HK-2 (cell line): Measurements from ENCODE around the gene PPM1H.
"Not testable (repeated sequence)": the region's sequence is repeated elsewhere in the genome, so short reads cannot be mapped to it uniquely, and the experiment has no call there.

Experiments used
- DNase-seq: peaks from one replicate; pipeline ENCODE4 v3.0.0-alpha.2; 2018; ENCODE audit not compliant: unreplicated experiment

PPM1H gene

DNA sequence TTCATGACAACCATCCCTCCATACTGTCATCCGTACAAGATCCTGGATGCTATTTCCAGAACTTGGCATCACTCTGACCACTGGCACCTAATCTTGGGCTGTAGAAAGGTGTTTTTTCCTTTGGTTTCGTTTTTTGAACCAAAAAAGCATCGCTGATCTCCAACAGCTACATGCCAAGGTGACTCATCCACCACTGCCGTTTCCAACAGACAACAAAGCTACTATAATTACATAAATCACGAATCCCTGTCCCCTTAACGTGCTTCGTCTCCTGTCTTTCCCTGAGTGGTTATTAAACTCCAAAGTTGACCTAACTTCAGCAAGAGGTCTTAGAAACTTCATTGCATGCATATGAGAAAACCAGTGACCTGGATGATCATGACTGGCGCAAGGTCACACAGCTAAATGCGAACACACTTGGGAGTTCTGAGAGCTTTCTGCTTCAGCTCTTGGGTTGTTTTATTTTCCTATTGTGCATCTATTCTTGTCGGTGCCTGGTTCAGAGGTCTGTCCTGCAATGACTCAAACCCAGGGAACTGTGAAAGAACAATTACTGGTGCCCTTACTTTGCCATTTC is 99.9 kb downstream of the PPM1H start:
- no peak for DNase-seq

DNA sequence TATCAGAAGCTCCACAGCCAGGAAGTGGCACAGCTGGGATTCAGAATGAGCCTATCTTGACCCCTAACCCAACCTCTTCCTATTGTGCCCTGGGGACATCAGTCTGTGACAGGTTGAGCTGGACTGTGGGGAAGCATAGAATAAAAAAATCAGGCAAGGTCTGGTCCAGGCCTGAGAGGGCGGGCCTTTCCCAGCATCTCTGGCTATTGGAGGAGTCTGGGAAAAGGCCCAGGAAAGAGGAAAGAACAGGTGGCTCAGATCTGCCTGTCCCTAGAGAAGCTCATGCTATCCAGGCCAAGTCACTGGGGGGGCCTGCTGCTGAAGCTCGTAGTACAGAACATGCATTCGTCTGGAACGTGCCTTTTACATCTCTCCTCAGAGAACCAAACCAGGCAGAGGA is 100.5 kb downstream of the PPM1H start:
- no peak for DNase-seq

DNA sequence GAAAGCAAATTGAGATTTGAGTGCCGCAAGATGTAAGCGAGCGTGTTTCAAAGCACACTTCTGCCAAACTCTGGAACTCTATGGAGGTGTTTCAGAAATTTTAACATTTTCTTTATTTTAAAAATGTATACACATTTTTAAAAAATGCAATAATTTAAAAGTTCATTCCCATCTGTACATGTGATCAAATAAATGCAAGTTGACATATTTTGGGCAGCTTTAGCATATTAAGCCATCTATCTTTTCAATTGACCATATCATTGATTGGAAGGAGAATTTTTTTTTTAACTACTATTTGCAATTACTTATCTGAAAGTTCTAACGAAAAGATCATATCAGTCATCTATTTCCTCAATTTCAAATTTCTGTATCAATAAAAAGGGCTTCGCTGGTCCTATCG is 101.3 kb downstream of the PPM1H start:
- no peak for DNase-seq

DNA sequence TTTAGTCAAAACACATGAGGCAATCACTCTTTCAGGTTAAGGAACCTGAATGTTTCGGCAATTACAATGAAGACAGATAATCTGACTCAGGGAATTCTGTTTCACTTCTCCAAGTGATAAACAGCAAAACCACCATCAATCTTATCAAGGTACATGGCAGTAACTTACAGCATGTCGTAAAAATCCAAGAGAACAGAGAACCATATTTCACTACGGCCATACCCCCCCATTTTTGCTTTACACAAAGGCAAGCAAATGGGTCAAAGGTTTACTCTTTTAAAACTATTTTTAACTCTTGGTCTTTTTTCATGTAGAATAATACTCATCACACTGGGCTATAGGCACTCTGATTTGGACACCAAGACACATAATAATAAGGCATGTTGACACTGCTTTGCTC is 102.4 kb downstream of the PPM1H start:
- no peak for DNase-seq

DNA sequence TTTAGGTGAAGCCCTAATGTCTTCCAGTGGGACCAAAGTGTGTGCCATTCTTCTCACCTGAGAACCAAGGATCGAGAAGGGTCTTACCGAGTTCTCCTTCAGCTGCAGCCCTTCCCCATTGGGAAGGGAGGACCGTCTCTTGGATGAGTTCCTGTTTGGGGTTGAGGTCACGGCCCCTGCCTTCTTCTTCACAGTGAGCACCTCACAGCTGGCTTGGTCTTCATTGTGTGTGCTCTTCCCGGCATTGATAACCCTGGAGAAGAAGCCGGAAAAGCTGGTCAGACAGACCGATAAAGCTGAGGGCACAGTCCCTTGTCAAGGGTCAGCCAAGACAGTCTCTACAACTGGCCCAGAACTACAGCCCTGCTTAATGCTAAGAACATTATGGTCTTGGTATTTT is 102.9 kb downstream of the PPM1H start:
- DNase-seq, result no peak

DNA sequence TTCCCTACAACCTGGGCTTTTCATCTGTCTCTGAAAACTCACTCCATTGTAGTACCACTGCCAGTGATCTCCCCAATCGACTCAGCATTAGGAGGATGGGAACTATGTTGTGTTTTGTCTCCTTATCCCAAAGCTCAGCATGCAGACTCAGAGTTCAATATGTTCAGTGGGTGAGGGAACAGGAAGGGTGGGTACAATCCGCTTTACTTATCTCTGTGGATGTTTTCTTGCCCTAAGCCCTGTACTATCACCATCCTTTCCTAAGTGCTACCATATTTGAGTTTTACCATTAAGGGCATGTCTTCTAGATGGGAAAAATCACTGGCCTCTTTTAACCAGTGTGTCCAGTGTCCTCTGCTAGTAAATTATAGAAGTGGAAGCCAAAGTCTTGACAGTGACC is 107.1 kb downstream of the PPM1H start:
- DNase-seq, result no peak

DNA sequence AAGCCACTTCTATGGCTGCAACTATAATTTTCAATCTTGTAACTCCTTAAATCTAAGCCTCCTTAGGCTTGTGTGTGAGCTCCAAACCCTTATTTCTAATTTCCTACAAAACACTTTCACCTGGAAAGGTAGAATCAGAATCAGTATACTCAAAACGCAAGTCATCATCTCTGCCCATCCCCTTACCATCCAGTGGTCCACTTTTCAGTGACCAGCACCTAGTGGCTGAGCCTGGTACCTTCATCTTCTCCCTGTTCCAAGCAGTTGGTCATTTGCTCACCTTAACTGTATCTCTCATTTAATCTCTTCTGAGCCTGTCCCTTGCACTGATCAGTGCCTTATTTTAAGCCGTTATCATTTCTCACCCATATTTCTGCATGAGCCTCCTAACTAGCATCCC is 107.9 kb downstream of the PPM1H start:
- DNase-seq, result no peak

DNA sequence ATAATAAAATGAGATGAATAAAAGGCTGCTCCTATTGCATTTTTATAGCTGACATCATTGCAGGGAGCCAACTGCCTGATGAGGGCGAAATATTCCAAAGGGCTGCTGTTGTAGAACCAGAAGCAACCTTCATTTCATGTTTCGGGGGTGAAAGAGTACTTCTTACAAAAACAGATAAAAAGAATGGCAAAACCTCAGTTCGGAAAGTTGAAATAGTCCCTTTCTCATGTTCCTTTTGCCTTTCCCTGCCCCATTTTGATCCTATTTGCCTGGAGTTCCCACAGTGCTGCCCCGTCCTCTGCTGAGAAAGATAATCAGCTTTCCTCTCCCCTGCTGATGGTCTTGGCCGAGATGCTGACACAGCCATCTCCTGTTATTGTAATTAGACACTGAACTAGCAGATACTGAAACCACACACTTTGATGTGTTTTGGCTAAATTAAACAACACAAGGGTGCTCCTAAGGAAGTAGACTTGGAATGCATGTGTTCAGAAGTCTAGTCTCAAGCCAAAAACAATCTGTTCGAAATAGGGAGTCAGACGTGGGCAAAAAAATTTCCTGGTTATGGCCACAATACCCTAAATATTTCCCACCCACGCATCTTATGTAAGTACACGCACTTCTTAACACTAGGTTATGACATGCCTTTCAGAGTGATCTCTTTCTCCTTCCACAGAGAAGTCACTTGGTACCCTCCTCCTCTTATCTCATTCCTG is 117.2 kb downstream of the PPM1H start:
- DNase-seq, result no peak

DNA sequence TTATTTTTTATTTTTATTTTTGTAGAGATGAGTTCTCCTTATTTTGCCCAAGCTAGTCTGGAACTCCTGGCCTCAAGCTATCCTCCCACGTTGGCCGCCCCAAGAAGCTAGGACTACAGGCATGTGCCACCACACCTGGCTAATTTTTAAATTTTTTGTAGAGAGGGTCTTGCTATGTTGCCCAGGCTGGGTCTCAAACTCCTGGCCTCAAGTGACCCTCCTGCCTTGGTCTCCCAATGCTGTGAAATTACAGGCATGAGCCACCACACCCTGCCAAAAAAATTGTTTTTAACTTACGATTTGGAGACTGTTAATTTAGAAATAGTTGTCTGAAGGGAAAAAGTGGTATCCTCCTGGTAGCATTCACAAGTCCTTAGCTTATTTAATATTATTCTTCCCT is 120.7 kb downstream of the PPM1H start:
- no peak for DNase-seq

DNA sequence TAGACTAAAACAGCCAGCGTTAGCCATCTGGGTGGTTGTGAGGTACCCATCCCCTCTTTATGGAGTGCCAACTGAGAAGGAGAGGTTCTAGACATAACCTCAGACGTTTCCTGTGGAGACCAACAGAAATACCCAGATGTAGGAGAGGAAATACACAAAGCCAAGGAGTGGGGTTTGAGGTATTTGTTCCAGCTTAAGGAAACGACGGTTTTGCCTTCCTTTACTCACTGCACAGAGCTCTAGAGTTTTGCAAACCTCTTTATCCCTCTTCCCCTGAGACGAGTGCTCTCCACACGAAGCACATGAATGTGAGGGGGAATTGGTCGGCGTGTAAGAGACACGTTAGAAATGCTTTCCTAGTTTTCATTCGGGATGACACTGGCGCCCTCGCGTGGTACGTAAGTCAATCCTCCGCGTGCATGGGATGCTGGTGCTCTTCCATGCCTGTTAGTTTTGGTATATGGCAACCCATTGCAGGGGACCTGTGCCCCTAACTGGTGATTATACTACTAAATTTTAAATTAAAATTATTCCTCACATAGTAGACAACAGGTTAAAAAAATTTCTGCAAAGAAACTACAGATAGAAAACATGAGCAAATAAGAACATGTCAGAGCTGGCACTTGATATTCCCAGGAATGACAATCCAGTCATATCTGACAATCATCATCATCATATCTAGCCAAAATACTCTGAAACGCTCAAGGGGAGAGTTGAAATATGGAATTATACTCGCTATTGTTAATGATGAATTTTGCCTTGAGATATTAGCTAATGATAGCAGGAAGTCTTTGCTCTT is 121.7 kb downstream of the PPM1H start:
- DNase-seq, result no peak

DNA sequence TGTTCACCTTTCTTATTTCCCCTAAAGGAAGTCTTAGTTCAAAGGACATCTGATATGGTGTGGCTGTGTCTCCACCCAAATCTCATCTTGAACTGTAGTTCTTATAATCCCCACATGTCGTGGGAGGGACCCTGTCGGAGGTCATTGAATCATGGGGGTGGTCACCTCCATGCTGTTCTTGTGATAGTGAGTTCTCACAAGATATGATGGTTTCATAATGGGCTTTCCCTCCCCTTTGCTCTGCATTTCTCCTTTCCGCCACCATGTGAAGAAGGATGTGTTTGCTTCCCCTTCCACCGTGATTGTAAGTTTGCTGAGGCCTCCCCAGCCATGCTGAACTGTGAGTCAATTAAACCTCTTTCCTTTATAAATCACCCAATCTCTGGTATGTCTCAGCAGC is 123.5 kb downstream of the PPM1H start:
- DNase-seq, result not testable (repeated sequence)

DNA sequence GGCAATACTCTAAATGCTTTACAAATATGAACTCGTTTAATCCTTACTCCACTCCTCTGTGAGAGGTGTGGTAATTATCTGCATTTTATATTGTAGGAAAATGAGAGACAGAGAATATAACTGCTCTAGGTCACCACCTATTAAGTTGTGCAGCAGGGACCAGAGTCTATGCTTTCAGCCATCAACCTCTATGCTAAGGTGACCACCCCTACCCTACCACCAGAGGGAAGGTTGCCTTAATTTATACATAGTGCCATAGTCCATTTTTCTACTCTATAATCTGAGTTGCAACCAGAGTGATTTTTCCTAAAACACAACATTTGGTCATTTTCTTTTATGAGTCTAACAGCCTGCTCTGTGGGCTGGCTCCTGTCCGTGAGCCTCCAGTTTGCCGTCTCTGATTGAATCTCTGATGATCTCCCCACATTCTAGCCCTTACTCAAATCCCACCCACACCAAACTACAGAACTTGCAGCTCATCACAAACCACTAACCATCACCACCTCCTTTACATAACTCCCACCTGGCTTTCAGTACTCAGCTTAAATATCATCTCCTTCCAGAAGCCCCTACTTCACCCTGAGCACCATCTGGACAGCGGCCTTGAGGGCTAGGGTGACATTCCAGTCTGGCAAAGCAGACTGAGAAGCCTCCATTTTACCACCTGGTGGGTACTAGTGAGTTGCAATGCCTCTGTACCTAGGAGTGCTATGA is 126.6 kb downstream of the PPM1H start:
- DNase-seq, result no peak

DNA sequence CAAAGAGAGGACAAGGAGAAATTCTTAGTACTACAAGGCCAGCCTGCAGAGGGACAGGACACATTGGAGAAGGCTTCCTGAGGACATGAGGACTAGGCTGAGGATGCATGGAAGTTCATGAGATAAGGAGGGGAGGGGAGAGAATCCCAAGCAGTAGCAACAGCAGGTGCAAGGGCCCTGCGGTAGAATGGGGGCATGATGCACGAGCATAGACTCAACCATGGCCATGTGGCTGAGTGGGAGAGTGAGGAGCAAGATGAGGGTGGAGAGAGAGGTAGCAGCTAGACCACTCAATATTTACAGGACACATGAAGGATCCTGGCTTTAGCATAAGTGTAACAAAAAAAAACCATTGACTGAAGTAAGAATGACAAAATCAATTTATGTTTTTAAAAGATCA is 128.1 kb downstream of the PPM1H start:
- DNase-seq, result no peak

DNA sequence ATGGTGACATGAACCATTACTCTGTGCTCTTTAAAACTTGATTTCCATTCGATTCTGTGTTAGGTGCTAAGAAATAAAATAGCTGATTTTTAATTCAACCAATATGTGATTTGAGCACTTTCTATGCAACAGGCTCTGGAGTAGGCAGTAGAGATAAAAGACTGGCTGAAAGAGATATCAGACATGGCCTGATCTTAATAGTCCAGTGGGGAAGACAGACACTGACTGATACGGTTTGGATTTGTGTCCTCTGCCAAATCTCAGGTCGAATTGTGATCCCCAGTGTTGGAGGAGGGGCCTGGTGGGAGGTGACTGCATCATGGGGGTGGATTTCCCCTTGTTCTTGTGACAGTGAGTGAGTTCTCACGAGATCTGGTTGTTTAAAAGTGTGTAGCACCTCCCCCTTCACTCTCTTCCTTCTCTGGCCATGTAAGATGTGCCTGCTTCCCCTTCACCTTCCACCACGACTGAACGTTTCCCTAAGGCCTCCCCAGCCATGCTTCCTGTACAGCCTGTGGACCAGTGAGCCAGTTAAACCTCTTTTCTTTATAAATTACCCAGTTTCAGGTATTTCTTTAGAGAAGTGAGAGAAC is 128.6 kb downstream of the PPM1H start:
- DNase-seq, result no peak

DNA sequence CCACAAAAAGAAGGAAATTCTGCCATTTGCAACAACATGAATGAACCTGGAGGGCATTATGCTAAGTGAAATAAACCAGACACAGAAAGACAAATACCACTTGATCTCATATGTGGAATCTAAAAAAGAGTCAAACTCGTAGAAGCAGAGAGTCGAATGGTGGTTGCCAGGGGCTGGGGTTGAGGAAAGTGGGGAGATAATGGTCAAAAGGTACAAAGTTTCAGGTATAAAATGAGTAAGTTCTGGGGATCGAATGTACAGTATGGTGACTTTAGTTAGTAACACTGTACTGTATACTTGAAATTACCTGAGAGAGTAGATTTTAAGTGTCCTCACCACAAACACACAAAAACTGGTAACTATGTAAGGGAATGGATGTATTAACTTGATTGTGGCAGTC is 129.4 kb downstream of the PPM1H start:
- DNase-seq, result no peak

DNA sequence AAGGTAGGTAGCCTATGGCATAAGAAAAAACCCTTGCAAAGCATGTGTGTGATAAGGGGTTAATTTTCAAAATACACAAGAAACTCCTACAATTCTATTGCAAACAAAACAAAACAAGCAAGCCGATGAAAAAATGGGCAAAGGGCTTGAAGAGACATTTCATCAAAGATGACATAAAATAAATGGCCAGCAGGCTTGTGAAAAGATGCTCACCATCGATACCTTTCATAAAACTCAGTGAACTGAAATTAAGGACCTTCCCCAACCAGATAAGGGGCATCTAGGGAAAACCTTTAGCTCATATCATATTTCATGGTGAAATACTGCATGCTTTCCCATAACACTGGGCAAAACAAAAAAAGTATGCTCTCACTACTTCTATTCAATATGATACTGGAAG is 131.2 kb downstream of the PPM1H start:
- no peak for DNase-seq

DNA sequence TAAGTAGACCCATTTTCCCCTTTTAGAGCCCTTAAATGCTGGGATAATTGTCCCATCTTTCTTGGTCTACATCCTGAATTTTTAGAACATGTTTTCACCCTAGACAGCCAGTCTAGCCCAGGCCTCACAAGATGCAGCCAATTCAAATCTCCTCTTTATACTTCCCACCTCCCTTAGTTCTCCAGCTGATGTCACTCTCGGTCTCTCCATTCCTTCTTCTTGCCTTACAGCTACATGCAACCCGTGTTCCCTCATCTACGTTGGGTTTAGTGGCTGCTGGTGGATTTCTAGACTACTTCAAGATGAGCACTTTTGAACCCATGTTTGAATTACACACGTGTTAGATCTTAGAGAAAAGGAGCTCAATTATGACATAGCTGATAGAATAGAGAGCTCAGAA is 132.0 kb downstream of the PPM1H start:
- no peak for DNase-seq

DNA sequence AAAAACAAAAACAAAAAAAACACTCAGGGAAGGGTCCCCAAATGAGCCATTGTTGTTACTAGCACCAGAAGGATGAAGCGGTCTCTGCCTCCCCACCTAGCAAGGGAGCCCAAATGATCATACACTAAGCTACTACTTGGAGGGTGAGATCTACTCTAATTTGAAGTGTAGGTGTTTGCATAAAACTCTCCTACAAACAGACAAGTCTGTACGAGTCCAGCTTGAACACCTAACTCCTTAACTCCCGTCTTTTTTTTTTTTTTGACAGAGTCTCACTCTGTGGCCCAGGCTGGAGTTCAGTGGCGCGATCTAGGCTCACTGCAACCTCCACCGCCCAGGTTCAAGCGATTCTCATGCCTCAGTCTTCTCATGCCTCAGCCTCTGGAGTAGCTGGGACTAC is 132.6 kb downstream of the PPM1H start:
- DNase-seq, result no peak

DNA sequence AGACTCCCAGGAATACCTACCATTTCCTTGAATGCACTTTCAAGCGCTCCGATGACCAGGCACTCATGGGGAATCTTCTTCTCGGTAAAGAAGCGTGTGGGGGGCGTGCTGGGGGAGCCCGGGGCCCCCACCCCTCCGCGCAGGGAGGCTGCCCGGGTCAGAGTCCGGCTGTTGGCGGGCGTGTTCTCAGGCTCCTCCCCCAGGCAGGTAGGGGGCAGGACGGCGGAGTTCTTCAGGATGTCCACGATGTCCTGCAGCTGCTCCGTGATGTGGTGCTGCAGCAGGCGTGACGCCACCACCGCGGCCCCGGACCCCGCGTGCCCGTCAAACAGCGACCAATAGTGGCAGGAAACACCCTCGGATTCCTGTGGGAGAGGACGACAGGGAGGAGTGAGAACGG is 133.2 kb downstream of the PPM1H start:
- DNase-seq, result no peak

DNA sequence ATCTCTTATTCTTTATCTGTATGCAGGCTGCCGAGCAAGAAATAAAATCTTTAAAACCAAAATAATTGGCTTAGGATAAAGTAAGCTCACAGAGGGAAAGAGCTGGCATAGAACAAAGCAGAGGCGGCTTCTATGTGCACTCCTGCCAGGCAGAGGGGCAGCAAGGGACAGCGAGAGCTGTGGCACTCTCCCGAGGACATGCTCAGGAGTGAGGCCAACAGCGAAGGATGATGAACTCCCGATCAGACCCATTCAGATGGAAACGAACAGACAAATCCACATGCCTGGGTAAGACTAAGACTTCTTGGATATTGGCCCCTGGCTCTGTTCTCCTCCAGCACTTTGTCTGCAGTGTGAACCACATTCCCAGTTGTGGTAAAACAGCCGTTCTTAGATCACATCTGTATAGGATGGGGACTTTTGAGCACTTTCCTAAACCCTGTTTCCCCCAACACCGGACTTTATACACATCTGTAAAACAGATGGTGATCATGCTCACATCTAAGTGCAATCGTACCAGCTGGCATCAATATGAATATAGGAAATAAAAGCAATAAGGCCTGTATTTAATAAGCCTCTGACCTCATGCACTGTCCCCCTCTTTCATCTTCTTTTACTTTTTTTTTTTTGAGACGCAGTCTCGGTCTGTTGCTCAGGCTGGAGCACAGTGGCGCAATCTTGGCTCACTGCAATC is 134.1 kb downstream of the PPM1H start:
- no peak for DNase-seq

DNA sequence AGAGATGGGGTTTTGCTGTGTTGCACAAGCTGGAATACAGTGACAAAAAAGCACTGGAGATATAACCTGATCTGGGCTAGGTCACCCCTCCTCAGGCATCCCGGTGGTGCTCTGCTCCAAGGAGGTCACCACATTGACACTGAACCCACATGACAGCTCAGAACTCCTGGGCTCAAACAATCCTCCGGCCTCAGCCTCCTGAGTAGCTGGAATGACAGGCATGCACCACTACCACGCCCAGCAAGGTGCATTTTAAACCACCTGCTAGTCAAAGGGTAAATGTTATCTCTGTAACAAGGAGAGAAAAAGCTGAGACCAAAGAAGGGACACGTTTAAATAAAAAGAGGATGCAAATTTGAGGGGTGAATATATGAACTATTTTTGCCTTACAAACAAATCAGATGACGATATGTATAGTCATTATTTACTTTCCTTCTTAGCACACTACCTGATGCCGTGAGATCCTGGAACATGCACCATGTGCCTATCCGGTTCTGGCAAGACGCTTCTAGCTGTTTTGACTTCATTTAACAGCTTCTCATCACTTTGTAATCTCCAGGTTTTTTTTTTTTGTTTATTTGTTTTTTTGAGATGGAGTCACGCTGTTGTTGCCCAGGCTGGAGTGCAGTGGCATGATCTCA is 135.1 kb downstream of the PPM1H start:
- DNase-seq, result no peak
